Dermis blood vessel endothelial cell (primary cell): ENCODE results near the gene ANKRD13C. TPM values are rescaled to one million over a fixed set of nuclear protein-coding genes. Genes with fewer than 3 reads are reported as not detected.
A peak's percentile ranks its signal among the peaks of the same experiment; 100 is the strongest.

Source experiments
- DNase-seq: peaks from one replicate; pipeline ENCODE4 v3.0.0; 2010
- total RNA-seq: library from RNA; depleted of rRNA; stranded (reverse); fragments of >200 nt; gene quantifications from 2 replicates; pipeline ENCODE4 v1.2.3, GENCODE V29; 2014

The ANKRD13C gene
- total RNA-seq, 1 donor from 2014 or later, result 27.6 TPM

- DNase-seq, result no peak
Observed at GRCh38 chr1:70293186-70293843, 61.2 kb downstream of the ANKRD13C start.

GRCh38 chr1:70290218-70290617 is 64.3 kb downstream of the ANKRD13C start:
- DNase-seq, result peak; percentile 74

- no peak for DNase-seq
Observed at GRCh38 chr1:70288166-70288565, 66.4 kb downstream of the ANKRD13C start.

- DNase-seq, result no peak
Observed at GRCh38 chr1:70286453-70286852, 68.1 kb downstream of the ANKRD13C start.

GRCh38 chr1:70284366-70284765 is 70.2 kb downstream of the ANKRD13C start:
- DNase-seq, result no peak

GRCh38 chr1:70278710-70279109 is 75.8 kb downstream of the ANKRD13C start:
- no peak for DNase-seq

- no peak for DNase-seq
Observed at GRCh38 chr1:70277875-70278274, 76.6 kb downstream of the ANKRD13C start.

GRCh38 chr1:70265946-70266345 is 88.6 kb downstream of the ANKRD13C start:
- no peak for DNase-seq

- peak; percentile 61 for DNase-seq
Observed at GRCh38 chr1:70264839-70265238, 89.7 kb downstream of the ANKRD13C start.

- DNase-seq, result no peak
Observed at GRCh38 chr1:70256664-70257063, 97.9 kb downstream of the ANKRD13C start.

GRCh38 chr1:70248729-70249128 is 105.8 kb downstream of the ANKRD13C start:
- DNase-seq, result no peak

GRCh38 chr1:70247768-70248167 is 106.8 kb downstream of the ANKRD13C start:
- DNase-seq, result no peak

GRCh38 chr1:70247122-70247521 is 107.4 kb downstream of the ANKRD13C start:
- no peak for DNase-seq

- no peak for DNase-seq
Observed at GRCh38 chr1:70239940-70240339, 114.6 kb downstream of the ANKRD13C start.

GRCh38 chr1:70234733-70235132 is 119.8 kb downstream of the ANKRD13C start:
- no peak for DNase-seq

- DNase-seq, result no peak
Observed at GRCh38 chr1:70231475-70231874, 123.0 kb downstream of the ANKRD13C start.

GRCh38 chr1:70228670-70229069 is 125.9 kb downstream of the ANKRD13C start:
- DNase-seq, result no peak

- DNase-seq, result no peak
Observed at GRCh38 chr1:70227439-70227838, 127.1 kb downstream of the ANKRD13C start.

GRCh38 chr1:70224954-70225353 is 129.6 kb downstream of the ANKRD13C start:
- DNase-seq, result no peak

GRCh38 chr1:70222716-70223235 is 131.7 kb downstream of the ANKRD13C start:
- no peak for DNase-seq

- peak; percentile 97 for DNase-seq
Observed at GRCh38 chr1:70221238-70222121, 133.0 kb downstream of the ANKRD13C start, which contains the start of gene SRSF11. SRSF11 (plus strand) TSS chr1:70221380; CDS start chr1:70221637, 257 bp downstream.

GRCh38 chr1:70220517-70221237 is 133.8 kb downstream of the ANKRD13C start:
- no peak for DNase-seq

GRCh38 chr1:70220015-70220414 is 134.5 kb downstream of the ANKRD13C start:
- DNase-seq, result no peak
